HG02870 (cell line): ENCODE results near the gene NTF3.

Source experiments
- ATAC-seq: cut with Tn5 transposase; IDR thresholded peaks from one replicate; pipeline ENCODE4 v1.9.1; 2021; ENCODE audit warnings: mild to moderate bottlenecking, moderate library complexity; ENCODE audit not compliant: unreplicated experiment

Gene NTF3

DNA sequence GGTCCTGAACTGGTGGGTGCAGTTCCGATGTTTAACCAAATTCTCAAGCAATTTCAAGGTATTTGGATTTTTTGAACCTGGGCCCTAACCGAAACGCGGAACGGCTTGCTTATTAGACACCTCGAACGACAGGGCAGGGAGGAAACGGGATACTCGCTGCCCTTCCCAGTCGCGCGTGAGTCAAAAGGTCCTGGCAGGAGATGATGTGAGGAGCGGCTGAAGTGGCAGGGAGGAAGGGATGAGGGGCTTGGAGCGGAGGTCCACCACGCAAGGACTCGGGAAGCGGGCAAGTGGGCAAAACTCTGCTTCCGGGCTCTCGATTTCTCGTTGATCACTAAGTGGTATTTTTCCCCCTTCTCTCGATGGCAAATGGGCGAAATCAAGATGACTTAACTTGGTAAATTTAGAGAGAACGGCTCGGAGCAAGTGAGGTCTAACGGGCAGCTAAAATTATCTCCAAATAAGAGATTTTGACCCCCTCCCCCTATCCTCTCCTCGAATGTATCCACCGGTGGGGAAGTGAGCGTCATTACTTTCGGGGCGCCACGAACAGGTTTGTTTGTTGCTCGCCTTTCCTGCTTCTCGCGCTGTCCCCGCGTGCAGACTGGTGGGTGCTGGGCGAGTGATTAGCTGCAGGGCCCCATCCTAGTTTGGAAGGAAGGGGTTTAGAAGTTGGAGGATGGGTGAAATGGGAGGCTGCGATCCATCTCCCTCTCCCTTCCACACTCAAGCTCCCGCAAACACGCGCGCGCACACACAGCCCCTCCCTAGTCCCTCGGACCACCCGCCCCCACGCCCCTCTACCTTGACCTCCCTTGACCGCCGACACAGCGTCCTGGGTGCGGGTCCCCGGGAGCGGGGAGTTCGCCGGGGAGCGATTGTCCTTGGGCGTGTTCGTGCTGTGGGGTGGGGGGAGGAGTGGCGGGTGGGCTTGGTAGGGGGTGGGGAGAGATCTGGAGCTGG is 986 bp upstream of the NTF3 start:
- no peak for ATAC-seq

DNA sequence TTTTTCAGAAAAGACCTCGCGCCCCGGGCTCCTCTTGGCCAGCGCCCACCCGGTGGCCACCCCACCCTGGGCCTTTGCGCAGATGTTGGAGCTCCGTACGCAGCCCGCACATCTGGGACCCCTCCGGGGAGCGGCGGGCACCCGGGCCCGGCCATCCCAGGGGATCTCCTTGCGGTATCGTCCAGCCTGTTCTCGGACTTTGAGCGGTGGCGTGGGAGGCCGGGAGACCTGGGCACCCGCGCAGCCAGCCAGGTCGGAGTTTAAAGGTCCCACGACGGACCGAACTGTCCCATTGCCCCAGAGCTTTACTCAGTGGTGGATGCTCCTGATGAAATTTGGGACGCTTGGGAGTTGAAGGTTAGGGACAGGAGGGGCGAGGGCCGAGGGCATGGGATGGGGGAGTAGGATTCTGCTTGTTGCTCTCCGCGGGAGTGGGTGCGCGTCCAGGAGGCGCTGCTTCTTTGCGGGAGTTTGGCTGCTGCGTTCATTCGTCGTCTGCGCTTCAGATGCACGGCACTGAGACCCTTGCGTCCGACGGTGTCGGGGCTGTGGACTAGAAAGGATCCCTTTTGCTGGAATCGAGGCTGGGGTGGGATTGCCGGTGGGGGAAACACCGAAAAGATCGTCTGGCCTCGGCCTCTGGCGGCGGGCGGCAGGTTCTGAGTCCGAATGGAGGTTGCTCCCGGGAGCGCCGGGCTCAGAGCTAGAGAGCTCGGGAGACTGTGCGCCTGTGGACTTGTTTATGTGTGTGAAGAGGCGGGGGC is 1.4 kb downstream of the NTF3 start:
- no peak for ATAC-seq

- no peak for ATAC-seq
Observed at GRCh38 chr12:5433845-5434646, 2.1 kb downstream of the NTF3 start.

DNA sequence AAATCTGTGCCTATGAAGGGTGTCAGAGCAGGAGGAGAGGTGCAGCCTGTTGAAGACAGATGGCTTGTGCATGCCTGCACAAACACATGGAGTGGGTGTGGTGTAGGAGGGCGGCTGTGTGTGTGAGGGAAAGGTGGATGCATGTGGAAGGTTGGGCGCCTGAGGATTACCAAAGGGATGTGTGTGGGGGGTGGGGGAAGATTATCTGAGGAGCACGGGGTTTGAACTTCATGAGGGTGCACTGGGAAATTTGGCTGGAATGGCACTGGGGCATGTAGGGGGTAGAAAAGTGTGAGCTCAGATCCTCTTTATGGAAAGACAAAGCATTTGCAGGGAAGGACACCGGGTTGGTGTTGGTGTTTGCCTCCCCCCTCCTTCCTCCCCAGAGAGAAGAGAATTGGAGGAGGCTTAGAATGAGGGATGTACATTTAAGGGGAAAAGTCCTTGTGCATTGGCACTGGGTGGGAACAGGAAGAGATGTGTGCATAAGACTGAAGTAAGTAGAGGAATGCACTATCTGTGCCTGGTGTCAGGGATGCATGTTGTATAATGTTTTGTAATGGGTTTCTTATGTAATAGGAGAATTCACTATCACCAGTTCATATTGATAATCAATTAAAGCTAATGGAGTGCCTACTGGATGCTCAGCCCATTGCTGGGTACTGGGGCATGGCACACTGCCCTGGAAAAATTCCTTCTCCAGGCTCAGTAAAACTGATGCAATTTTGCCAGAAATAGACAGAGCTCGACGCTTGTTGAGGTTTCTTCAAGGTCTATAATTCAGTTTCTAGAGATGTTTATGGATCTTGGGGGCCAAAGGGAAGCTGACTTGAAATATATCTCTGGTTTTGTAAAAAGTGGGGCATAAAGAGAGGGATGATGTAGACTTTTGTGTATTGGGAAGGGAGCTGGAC is 3.0 kb downstream of the NTF3 start:
- no peak for ATAC-seq

- no peak for ATAC-seq
Observed at GRCh38 chr12:5437182-5437583, 5.3 kb downstream of the NTF3 start.

- ATAC-seq = no peak
Observed at GRCh38 chr12:5437589-5437988, 5.7 kb downstream of the NTF3 start.

DNA sequence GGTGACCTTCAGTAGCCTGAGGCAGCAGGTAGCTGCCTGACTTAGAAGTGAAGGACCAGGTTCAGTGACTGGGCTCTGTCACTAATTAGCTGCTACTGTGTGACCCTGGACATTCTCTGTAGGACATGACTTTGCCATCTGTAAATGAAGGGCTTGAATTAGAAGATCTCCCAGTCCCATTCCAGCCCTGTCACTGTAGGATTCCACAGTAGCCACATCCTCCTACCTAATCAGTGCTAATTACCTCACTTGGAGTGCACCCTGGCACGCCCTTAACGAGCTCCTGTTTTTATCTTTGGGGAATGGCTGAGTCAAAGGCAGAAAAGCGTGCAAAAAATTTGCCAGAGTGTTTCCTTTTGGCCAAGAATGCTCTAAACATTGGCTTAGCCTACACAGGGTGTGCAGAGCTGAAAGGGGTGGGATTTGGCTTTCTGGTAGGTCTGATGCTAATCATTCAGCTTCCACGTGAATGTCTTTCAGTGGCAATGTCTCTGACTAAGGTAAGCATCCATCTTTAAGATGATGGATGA is 6.8 kb downstream of the NTF3 start:
- no peak for ATAC-seq

- no peak for ATAC-seq
Observed at GRCh38 chr12:5439371-5439771, 7.5 kb downstream of the NTF3 start.

DNA sequence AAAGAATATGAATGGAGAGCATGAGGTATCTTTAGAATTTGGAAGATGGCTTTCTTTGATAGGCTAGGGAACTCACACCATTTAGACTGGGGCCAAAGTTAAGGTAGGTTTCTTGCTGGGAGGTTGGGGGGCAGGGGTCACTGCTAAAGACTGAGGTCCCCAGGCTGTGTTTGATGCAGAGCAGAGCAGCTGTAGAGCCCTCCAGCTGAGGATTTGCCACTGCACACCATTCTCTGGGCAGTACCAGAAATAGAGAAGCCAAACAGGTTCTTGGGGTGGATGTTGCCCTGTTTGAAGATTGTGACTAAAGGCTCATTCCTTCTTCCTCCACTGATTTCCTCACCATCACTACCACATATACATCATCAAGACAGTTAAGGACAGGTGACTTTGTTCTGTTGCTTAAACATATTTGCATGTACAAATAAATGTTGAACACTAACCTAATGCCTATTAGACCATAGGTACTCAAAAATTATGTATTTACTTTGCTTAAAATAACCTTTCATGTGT is 7.9 kb downstream of the NTF3 start:
- no peak for ATAC-seq

- no peak for ATAC-seq
Observed at GRCh38 chr12:5440978-5441377, 9.1 kb downstream of the NTF3 start.

DNA sequence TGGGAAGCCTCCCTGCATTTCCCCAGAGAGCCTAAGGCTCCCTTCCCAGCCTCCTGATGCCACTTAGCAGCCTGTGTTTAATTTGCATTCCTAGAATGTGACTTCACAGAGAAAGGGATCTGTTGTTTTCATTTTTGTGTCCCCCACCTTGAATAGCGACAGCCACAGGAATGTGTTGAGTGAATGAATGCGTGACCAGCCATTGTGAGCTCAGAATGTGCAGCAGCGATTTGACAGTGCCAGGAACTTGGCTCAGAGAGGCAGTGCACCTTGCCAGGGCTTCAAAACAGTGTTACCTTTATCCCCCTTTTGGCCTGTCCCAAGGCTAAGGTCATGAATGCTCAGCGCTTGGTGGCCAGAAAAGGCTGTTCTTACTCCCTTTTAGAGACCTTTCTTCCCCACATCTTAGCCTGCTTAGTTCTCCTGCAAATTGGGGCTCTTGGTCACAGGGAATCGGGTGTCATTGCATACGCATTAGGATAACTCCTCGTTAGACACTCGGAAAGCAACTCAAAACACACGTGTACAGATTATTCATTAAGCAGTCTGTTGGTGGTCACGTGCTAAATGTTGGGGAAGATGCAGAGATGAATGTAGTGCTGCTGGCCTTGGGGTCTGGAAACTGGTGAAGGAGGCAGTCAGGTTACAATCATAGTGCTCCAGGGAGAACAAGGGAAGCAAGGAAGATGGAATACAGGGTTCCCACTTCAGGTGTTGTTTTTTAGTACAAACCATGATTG is 9.8 kb downstream of the NTF3 start:
- ATAC-seq = no peak

- no peak for ATAC-seq
Observed at GRCh38 chr12:5442251-5443006, 10.5 kb downstream of the NTF3 start.

GRCh38 chr12:5444520-5444919 is 12.6 kb downstream of the NTF3 start:
- ATAC-seq = no peak

- no peak for ATAC-seq
Observed at GRCh38 chr12:5447320-5447719, 15.4 kb downstream of the NTF3 start.

- ATAC-seq = no peak
Observed at GRCh38 chr12:5451251-5451650, 19.3 kb downstream of the NTF3 start.

DNA sequence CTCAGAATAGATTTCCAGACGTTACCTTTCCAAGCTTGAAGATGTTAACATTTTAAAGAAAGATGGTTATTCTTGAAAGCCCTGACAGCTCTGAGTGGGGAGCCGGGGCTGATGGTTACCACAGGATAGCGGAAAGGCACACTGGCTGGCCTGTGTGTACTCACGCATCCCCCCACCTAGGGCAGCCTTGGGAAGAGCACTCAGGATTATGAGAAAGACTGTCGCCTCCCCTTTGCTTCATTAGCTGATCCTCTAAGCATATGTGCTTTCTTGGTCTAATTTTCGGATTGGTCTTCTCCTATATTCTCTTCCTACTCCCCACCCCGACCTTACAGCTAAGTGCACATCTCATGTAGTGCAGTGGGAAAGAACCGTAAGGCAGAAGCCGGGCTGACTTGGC is 20.7 kb downstream of the NTF3 start:
- ATAC-seq = no peak

DNA sequence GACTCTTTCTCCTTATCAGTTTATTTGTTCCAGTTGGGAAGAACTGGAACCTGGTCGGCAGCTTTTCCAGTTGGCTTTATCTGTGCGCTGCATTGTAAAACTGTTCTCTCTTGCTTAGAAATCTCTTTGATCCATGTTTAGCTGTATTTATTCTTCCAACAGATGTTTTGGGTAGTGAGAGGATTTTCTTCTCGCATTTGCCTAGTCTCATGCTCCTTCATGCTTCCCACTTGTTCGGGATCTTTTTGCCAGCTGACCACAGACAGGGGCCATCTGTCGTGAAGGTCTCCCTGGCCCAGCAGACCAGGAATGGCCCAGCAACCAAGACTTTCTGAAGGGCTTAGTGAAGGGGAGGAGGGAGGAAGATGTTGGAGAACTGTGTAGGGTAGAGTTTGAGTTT is 21.6 kb downstream of the NTF3 start:
- no peak for ATAC-seq

DNA sequence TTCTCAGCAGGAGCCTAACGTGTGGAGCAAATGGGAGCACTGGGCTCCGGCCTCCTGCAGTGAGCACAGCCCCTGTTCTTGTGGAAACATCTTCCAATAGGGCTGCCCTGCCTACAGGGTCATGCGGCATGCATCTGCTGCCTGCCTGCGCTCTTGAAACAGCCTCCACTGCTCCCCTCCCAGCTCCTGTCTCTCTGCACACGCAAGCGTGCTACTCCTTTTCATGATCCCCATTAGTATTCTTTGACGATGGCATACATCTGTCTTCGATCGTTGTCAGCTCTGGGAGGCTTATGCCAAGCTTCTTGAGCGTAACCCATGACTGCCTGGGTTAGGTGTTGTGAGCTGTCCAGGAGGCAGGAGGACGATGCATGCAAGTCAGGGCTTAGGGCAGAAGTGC is 23.1 kb downstream of the NTF3 start:
- ATAC-seq = no peak
